Gastrocnemius medialis (tissue), 4 donors: ENCODE data around the gene ZNF207.
"Not testable (repeated sequence)": the region's sequence is repeated elsewhere in the genome, so short reads cannot be mapped to it uniquely, and the experiment has no call there.

Source experiments
- POLR2A ChIP-seq, 2 donors: fragments of 450-650 bp; IDR thresholded peaks; one replicate each; pipeline ENCODE4 v1.6.1; 2017; ENCODE audit warnings: antibody characterized with exemption in 2 of 2, mild to moderate bottlenecking in 2 of 2, moderate library complexity in 2 of 2
- TF ChIP-seq, protein P1 (sequence below), 5 experiments: fragments of 450-650 bp in 3 of 5; fragments of 200-600 bp in 2 of 5; sonication (generic) in 2 of 5; IDR thresholded peaks in 4 of 5; conservative IDR thresholded peaks in 1 of 5; 1 replicate in 4 of 5; 2 replicates in 1 of 5; pipeline ENCODE4 v1.5.1; 2016 to 2019; ENCODE audit warnings: antibody characterized with exemption in 5 of 5, mild to moderate bottlenecking in 3 of 5, moderate library complexity in 3 of 5

DNA sequence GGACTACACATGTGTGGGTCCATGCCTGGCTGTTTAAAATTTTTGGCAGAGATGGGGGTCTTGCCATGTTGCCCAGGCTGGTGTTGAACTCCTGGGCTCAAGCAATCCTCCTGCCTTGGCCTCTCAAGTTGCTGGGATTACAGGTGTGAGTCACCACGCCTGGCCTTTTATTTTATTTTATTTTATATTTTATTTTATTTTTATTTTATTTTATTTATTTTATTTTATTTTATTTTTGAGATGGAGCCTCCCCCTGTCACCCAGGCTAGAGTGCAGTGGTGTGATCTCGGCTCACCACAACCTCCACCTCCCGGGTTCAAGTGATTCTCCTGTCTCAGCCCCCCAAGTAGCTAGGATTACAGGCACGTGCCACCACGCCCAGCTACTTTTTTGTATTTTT, 33.3 kb upstream of the ZNF207 start:
- TF ChIP-seq, protein P1, sequence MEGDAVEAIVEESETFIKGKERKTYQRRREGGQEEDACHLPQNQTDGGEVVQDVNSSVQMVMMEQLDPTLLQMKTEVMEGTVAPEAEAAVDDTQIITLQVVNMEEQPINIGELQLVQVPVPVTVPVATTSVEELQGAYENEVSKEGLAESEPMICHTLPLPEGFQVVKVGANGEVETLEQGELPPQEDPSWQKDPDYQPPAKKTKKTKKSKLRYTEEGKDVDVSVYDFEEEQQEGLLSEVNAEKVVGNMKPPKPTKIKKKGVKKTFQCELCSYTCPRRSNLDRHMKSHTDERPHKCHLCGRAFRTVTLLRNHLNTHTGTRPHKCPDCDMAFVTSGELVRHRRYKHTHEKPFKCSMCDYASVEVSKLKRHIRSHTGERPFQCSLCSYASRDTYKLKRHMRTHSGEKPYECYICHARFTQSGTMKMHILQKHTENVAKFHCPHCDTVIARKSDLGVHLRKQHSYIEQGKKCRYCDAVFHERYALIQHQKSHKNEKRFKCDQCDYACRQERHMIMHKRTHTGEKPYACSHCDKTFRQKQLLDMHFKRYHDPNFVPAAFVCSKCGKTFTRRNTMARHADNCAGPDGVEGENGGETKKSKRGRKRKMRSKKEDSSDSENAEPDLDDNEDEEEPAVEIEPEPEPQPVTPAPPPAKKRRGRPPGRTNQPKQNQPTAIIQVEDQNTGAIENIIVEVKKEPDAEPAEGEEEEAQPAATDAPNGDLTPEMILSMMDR (IDR thresholded peaks at IDR 0.05 in 4 of 5, conservative IDR thresholded peaks at IDR 0.05 in 1 of 5), result not testable (repeated sequence)
- not testable (repeated sequence) for TF ChIP-seq POLR2A (IDR thresholded peaks at IDR 0.05)
